A549 (cell line): Measurements from ENCODE around the gene WHRN.

Experiments
- CBX8 ChIP-seq: fragments of 200-600 bp; sonication (generic); IDR thresholded peaks from 2 replicates; pipeline ENCODE4 v1.6.1; 2016
- CTCF ChIP-seq: fragments of >200 bp; sonication (Bioruptor Twin); formaldehyde crosslinking; IDR thresholded peaks from 3 replicates; pipeline ENCODE4 v1.5.1; 2016
- EP300 ChIP-seq, 2 experiments: fragments of >200 bp; sonication (Bioruptor Twin); formaldehyde crosslinking; IDR thresholded peaks; 2 replicates in 1 of 2; 3 replicates in 1 of 2; pipeline ENCODE4 v1.6.1; 2016 to 2017
- ESRRA ChIP-seq: fragments of 150-350 bp; IDR thresholded peaks from 2 replicates; pipeline ENCODE4 v1.6.1; 2014; ENCODE audit warnings: mild to moderate bottlenecking, low read length, borderline replicate concordance
- FOSB ChIP-seq: fragments of 250-450 bp; sonication (Bioruptor Pico); IDR thresholded peaks from 2 replicates; pipeline ENCODE4 v1.5.0; 2020; ENCODE audit warnings: mild to moderate bottlenecking, moderate library complexity
- GATA3 ChIP-seq: IDR thresholded peaks from 2 replicates; pipeline ENCODE4 v1.6.1; 2012; ENCODE audit warnings: borderline replicate concordance
- JUN ChIP-seq, 2 experiments: fragments of >200 bp; sonication (Bioruptor Twin); formaldehyde crosslinking; IDR thresholded peaks; 2 replicates in 1 of 2; 3 replicates in 1 of 2; pipeline ENCODE4 v1.6.1; 2016 to 2017
- POLR2A ChIP-seq: IDR thresholded peaks from 2 replicates; pipeline ENCODE4 v1.6.1; 2012; ENCODE audit warnings: mild to moderate bottlenecking, low read length
- RFX5 ChIP-seq: fragments of 450-650 bp; IDR thresholded peaks from 2 replicates; pipeline ENCODE4 v1.7.1; 2014; ENCODE audit warnings: antibody characterized with exemption, mild to moderate bottlenecking, moderate library complexity
- SMC3 ChIP-seq: fragments of >200 bp; sonication (Bioruptor Twin); formaldehyde crosslinking; IDR thresholded peaks from 3 replicates; pipeline ENCODE4 v1.6.1; 2018; ENCODE audit warnings: inconsistent platforms

GRCh38 chr9:114386886-114387679 lies 118.2 kb downstream of the WHRN start:
- TF ChIP-seq FOSB (CRISPR knock-in tag) (no peak), CBX8 (no peak), POLR2A (no peak), CTCF (no peak), JUN (IDR thresholded peaks at IDR 0.05) (no peak), GATA3 (no peak), ESRRA (no peak), RFX5 (no peak), EP300 (IDR thresholded peaks at IDR 0.05) (no peak), SMC3 (no peak)
